CD14-positive monocyte (primary cell): Measurements from ENCODE around the gene FOXP1. TPM values are rescaled to one million over a fixed set of nuclear protein-coding genes. Genes with fewer than 3 reads are reported as not detected.

Experiments
- DNase-seq, 3 donors: peaks; one replicate each; pipeline ENCODE4 v3.0.0-alpha.2; 2011 to 2022
- H2AFZ ChIP-seq: 2 replicates; pipeline ENCODE4 v1.6.0; 2012; ENCODE audit warnings: mild to moderate bottlenecking, low read depth, low read length, inconsistent platforms; ENCODE audit not compliant: insufficient read depth, poor library complexity, severe bottlenecking
- H3K27ac ChIP-seq, 2 donors: 1 replicate in 1 of 2; 2 replicates in 1 of 2; pipeline ENCODE4 v1.5.1; 2012 to 2013; ENCODE audit warnings: low read length in 2 of 2, control low read depth in 1 of 2, inconsistent platforms in 1 of 2, low read depth in 1 of 2, mild to moderate bottlenecking in 1 of 2
- H3K27me3 ChIP-seq, 2 donors: one replicate each; pipeline versions ENCODE4 v1.6.0 to v1.6.1; 2011 to 2013; ENCODE audit warnings: low read length in 2 of 2; ENCODE audit not compliant: control insufficient read depth in 2 of 2, insufficient read depth in 2 of 2
- H3K36me3 ChIP-seq, 2 donors: replicated peaks in 1 of 2; 1 replicate in 1 of 2; 2 replicates in 1 of 2; pipeline versions ENCODE4 v1.5.1 to v1.6.1; 2012 to 2013; ENCODE audit warnings: low read length in 2 of 2, control low read depth in 1 of 2, inconsistent platforms in 1 of 2, mild to moderate bottlenecking in 1 of 2; ENCODE audit not compliant: insufficient read depth in 2 of 2, control insufficient read depth in 1 of 2
- H3K4me1 ChIP-seq, 2 donors: 1 replicate in 1 of 2; 2 replicates in 1 of 2; pipeline versions ENCODE4 v1.5.1 to v1.6.1; 2012 to 2013; ENCODE audit warnings: low read length in 2 of 2, control low read depth in 1 of 2, inconsistent platforms in 1 of 2, mild to moderate bottlenecking in 1 of 2, moderate library complexity in 1 of 2; ENCODE audit not compliant: insufficient read depth in 2 of 2, control insufficient read depth in 1 of 2
- H3K4me2 ChIP-seq: replicated peaks from 2 replicates; pipeline ENCODE3; 2012; ENCODE audit warnings: low read length, moderate library complexity, mild to moderate bottlenecking; ENCODE audit not compliant: poor library complexity, severe bottlenecking; ENCODE audit errors: extremely low read depth
- H3K4me3 ChIP-seq, 3 experiments: fragments of 200-600 bp in 1 of 3; sonication (generic) in 1 of 3; replicated peaks in 1 of 3; 1 replicate in 2 of 3; 2 replicates in 1 of 3; pipeline ENCODE4 v1.5.1; 2011 to 2013; ENCODE audit warnings: low read length in 3 of 3, mild to moderate bottlenecking in 3 of 3, control low read depth in 2 of 3, low read depth in 2 of 3, inconsistent platforms in 1 of 3, moderate library complexity in 1 of 3
- H3K79me2 ChIP-seq: 2 replicates; pipeline ENCODE4 v1.6.0; 2012; ENCODE audit warnings: mild to moderate bottlenecking, control low read depth, inconsistent platforms, low read length, moderate library complexity; ENCODE audit not compliant: insufficient read depth
- H3K9ac ChIP-seq: 2 replicates; pipeline ENCODE4 v1.6.0; 2017; ENCODE audit warnings: low read length, mild to moderate bottlenecking; ENCODE audit not compliant: insufficient read depth, poor library complexity, severe bottlenecking
- H3K9me3 ChIP-seq, 2 donors: replicated peaks in 1 of 2; 1 replicate in 1 of 2; 2 replicates in 1 of 2; pipeline versions ENCODE4 v1.5.1 to v1.6.1; 2012 to 2013; ENCODE audit warnings: low read length in 2 of 2, control low read depth in 1 of 2; ENCODE audit not compliant: control insufficient read depth in 1 of 2, insufficient read depth in 1 of 2
- H4K20me1 ChIP-seq: 2 replicates; pipeline ENCODE4 v1.6.0; 2012; ENCODE audit warnings: mild to moderate bottlenecking, low read length, control low read depth, moderate library complexity; ENCODE audit not compliant: insufficient read depth
- H3K27ac Mint-ChIP-seq, 7 donors: one replicate each; pipeline ENCODE4 v1.8.0; 2020; ENCODE audit warnings: mild to moderate bottlenecking in 7 of 7, mixed read lengths in 7 of 7, moderate library complexity in 6 of 7, inconsistent platforms in 2 of 7
- H3K27me3 Mint-ChIP-seq, 3 donors: one replicate each; pipeline ENCODE4 v1.8.0; 2021 to 2022; ENCODE audit warnings: low read depth in 3 of 3, mild to moderate bottlenecking in 3 of 3, mixed read lengths in 3 of 3, moderate library complexity in 3 of 3, inconsistent platforms in 1 of 3
- H3K36me3 Mint-ChIP-seq, 2 donors: one replicate each; pipeline ENCODE4 v1.8.0; 2020; ENCODE audit warnings: mixed read lengths in 2 of 2, inconsistent platforms in 1 of 2, mild to moderate bottlenecking in 1 of 2
- H3K4me1 Mint-ChIP-seq: one replicate; pipeline ENCODE4 v1.8.0; 2020; ENCODE audit warnings: mild to moderate bottlenecking, mixed read lengths
- H3K4me3 Mint-ChIP-seq, 2 donors: one replicate each; pipeline ENCODE4 v1.8.0; 2020; ENCODE audit warnings: mild to moderate bottlenecking in 2 of 2, mixed read lengths in 2 of 2, moderate library complexity in 1 of 2
- H3K9me3 Mint-ChIP-seq, 7 donors: one replicate each; pipeline ENCODE4 v1.8.0; 2020 to 2022; ENCODE audit warnings: mixed read lengths in 7 of 7, mild to moderate bottlenecking in 6 of 7, moderate library complexity in 6 of 7, inconsistent platforms in 2 of 7
- WGBS: methylation state at CpG from one replicate; pipeline ENCODE4 v1.1.5; 2013; ENCODE audit warnings: missing lambda C conversion rate; ENCODE audit not compliant: insufficient coverage; 5-methylcytosine and 5-hydroxymethylcytosine counted together
- intact Hi-C, 2 donors: fragments of 100-400 bp; cut with micrococcal nuclease; formaldehyde crosslinking; loops; one replicate each; pipeline versions ENCODE4 v1.15.0 to v1.15.1; 2023
- polyA plus RNA-seq, 3 donors: library from polyadenylated mRNA; depleted of rRNA in 1 of 3; unstranded in 2 of 3; stranded (reverse) in 1 of 3; fragments of 300-500 nt in 2 of 3; fragments of >200 nt in 1 of 3; fragmentation: Illumina TruSeq in 2 of 3; gene quantifications; 1 replicate in 2 of 3; 2 replicates in 1 of 3; pipeline ENCODE4 v1.2.3, GENCODE V29; 2012 to 2021
- TF ChIP-seq, protein P1 (sequence below): fragments of 200-600 bp; IDR thresholded peaks from one replicate; pipeline ENCODE4 v1.8.0; 2022; ENCODE audit warnings: antibody characterized with exemption, mild to moderate bottlenecking

Gene FOXP1
- polyA plus RNA-seq, 3 donors: 25.7 to 42.6 (median 27.8) TPM

GRCh38 chr3:71599416-71599815, 15.9 kb upstream of the FOXP1 start:
- Histone ChIP-seq H3K36me3 (no peaks in the 10 kb centered on the region), H3K9ac (no peak overlapping the region), H3K27ac (no peak overlapping the region), H2AFZ (no peak overlapping the region), H3K4me3 (no peak overlapping the region), H3K27me3 (no peaks in the 10 kb centered on the region), H4K20me1 (no peaks in the 10 kb centered on the region), H3K79me2 (no peaks in the 10 kb centered on the region), H3K4me1 (no peaks in the 10 kb centered on the region), H3K4me2 (no peak overlapping the region), H3K9me3 (no peaks in the 10 kb centered on the region)
- intact Hi-C loops: loop anchor here in 1 of 2 donors (10.0 kb wide), 1 partner anchor 45 kb away; no protein-coding TSS in a partner anchor
- Mint-ChIP-seq H3K27me3 (peaks cover 0 to 2% (median 2%) of the 10 kb centered on the region in 3 donors), H3K36me3 (peaks cover 8 to 12% of the 10 kb centered on the region in 2 donors), H3K4me3 (no peak overlapping the region), H3K4me1 (peaks cover 10% of the 10 kb centered on the region), H3K27ac (no peak overlapping the region), H3K9me3 (peaks cover 0 to 5% (median 1%) of the 10 kb centered on the region in 7 donors)
- TF ChIP-seq, protein P1, sequence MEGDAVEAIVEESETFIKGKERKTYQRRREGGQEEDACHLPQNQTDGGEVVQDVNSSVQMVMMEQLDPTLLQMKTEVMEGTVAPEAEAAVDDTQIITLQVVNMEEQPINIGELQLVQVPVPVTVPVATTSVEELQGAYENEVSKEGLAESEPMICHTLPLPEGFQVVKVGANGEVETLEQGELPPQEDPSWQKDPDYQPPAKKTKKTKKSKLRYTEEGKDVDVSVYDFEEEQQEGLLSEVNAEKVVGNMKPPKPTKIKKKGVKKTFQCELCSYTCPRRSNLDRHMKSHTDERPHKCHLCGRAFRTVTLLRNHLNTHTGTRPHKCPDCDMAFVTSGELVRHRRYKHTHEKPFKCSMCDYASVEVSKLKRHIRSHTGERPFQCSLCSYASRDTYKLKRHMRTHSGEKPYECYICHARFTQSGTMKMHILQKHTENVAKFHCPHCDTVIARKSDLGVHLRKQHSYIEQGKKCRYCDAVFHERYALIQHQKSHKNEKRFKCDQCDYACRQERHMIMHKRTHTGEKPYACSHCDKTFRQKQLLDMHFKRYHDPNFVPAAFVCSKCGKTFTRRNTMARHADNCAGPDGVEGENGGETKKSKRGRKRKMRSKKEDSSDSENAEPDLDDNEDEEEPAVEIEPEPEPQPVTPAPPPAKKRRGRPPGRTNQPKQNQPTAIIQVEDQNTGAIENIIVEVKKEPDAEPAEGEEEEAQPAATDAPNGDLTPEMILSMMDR: no peak
- no CpG with 5 or more reads among the region's 1 CpG for WGBS
- DNase-seq: no peak

DNA sequence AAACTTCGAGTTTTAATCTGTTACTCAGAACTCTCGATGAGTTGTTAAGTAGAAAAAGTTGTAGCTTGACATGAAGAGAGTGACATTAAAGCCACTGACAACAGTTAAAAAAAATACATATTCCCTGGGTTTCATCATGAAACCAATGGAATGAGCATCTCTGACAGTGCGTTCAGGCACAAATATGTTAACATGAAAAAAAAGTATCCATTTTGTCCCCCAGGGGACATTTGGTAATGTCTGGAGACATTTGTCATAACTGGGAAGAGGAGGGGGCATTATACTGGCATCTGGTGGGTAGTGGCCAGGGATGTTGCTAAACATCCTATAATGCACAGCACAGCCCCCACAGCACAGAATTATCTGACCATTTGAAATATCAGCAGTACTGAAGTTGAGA, 14.8 kb upstream of the FOXP1 start:
- WGBS: no CpG with 5 or more reads among the region's 3 CpGs
- peaks cover 0 to 2% (median 2%) of the 10 kb centered on the region in 3 donors for H3K27me3 Mint-ChIP-seq

More for the DNA sequence above, 14.8 kb upstream of the FOXP1 start:
- Histone ChIP-seq H3K4me2 (no peak overlapping the region), H3K9me3 (no peaks in the 10 kb centered on the region), H3K4me1 (no peaks in the 10 kb centered on the region), H3K36me3 (no peaks in the 10 kb centered on the region), H3K79me2 (no peaks in the 10 kb centered on the region), H3K4me3 (no peak overlapping the region), H3K27me3 (no peaks in the 10 kb centered on the region), H3K9ac (no peak overlapping the region), H4K20me1 (no peaks in the 10 kb centered on the region), H2AFZ (no peak overlapping the region), H3K27ac (no peak overlapping the region)
- H3K27ac Mint-ChIP-seq: no peak overlapping the region
- TF ChIP-seq, protein P1: no peak
- intact Hi-C loops: loop anchor here in 1 of 2 donors (10.0 kb wide), 1 partner anchor 47 kb away; no protein-coding TSS in a partner anchor
- peaks cover 8 to 12% of the 10 kb centered on the region in 2 donors for H3K36me3 Mint-ChIP-seq
- H3K9me3 Mint-ChIP-seq: peaks cover 0 to 5% (median 2%) of the 10 kb centered on the region in 7 donors
- DNase-seq: no peak
- H3K4me3 Mint-ChIP-seq: no peak overlapping the region
- peaks cover 10% of the 10 kb centered on the region for H3K4me1 Mint-ChIP-seq
